Colonic mucosa (tissue), 4 donors: ENCODE results near the gene NHLRC1. TPM values are rescaled to one million over a fixed set of nuclear protein-coding genes. Genes with fewer than 3 reads are reported as not detected.

ENCODE experiments used
- DNase-seq: peaks from one replicate; pipeline ENCODE4 v3.0.0-alpha.2; 2020
- H3K27ac ChIP-seq: fragments of 200-600 bp; one replicate; pipeline ENCODE4 v1.8.0; 2021
- H3K27me3 ChIP-seq: fragments of 200-600 bp; one replicate; pipeline ENCODE4 v1.8.0; 2021
- H3K36me3 ChIP-seq: fragments of 200-600 bp; one replicate; pipeline ENCODE4 v1.8.0; 2021
- H3K4me1 ChIP-seq: fragments of 200-600 bp; one replicate; pipeline ENCODE4 v1.8.0; 2021; ENCODE audit warnings: mild to moderate bottlenecking
- H3K4me3 ChIP-seq: fragments of 200-600 bp; one replicate; pipeline ENCODE4 v1.8.0; 2021
- H3K9ac ChIP-seq, 2 donors: one replicate each; pipeline ENCODE4 v1.7.0; 2013; ENCODE audit warnings: control low read depth in 2 of 2, low read depth in 2 of 2, low read length in 2 of 2
- H3K9me3 ChIP-seq: fragments of 200-600 bp; one replicate; pipeline ENCODE4 v1.8.0; 2021
- intact Hi-C: fragments of 100-400 bp; cut with DNase I; formaldehyde crosslinking; loops from one replicate; pipeline ENCODE4 v1.14.1; 2022
- total RNA-seq, 2 donors: library from RNA; stranded (reverse); fragmentation: NEBNext Ultra II Directional in 1 of 2; extraction: Animal tissue kit (Norgen Biotek cat#: 25700) in 1 of 2; gene quantifications; one replicate each; pipeline ENCODE4 v1.2.1, GENCODE V29; 2021
- TF ChIP-seq, protein P1 (sequence below): fragments of 200-600 bp; IDR thresholded peaks from one replicate; pipeline ENCODE4 v1.8.0; 2022; ENCODE audit warnings: antibody characterized with exemption, mild to moderate bottlenecking
- donor health status: healthy.
- donor health status: DM: no; HTN: no; CAD: no.
- donor health status: DM: no; HTN: no; CAD: no.

Gene NHLRC1
- 1 to 10 TPM; 1.6 to 2.5 TPM for total RNA-seq

DNA sequence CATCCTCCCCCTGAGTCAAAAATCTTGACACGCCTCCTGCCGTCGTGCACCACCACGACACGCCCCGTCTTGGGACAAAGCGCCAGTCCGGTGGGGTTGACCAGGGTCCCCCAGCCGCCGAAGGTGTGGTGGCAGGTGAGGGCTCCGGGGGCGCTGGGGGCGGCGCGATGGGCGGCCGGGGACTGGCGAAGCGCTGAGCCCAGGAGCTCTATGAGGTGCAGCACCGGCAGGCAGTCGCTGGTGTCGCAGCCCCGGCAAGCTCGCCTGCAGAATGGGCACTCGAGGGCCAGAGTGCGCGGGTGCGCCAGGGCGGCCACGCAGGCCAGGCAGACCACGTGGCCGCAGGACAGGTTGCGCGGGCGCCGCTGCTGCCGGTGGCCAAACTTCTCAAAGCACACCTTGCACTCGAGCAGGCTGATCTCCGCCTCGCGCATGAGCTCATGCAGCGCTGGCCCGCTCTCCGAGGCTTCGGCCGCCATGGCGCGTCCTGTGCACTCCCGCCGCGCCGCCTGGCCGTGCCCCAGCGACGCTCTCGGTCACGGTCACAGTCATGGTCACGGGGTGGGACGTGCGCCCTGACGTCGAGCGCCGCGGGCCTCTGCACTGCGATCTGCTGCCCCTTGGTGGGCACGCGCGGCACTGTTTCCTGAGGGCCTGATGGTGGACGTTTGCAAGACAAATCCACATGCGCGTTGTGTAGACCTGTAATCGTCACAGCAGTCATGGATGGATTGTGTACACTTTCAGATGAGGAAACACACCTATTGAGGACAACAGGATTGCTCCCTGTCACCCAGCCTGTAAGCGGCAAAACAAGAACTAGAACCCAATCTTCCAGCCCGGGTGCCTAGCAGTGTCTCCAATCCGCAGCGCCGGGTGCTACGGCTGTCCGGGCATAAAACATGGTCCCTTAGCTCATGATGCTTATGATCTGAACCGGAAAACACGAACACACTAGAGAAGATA, at the start of gene NHLRC1:
NHLRC1 (minus strand) TSS at position 550 of the 966 bp plus-strand sequence; CDS start at position 479, 71 bp downstream.
- intact Hi-C loops = loop anchor here (5.0 kb wide), 1 partner anchor 135 kb away; the partner anchor contains the start of gene KIF13A
- Histone ChIP-seq H3K4me1 (peaks cover 13% of the 10 kb centered on the region), H3K27me3 (no peaks in the 10 kb centered on the region), H3K36me3 (no peaks in the 10 kb centered on the region), H3K27ac (no peak within 1 kb of the TSS), H3K4me3 (peak within 1 kb of the TSS; percentile 50), H3K9me3 (no peaks in the 10 kb centered on the region), H3K9ac (peak within 1 kb of the TSS; percentile 74)
- DNase-seq = peak; percentile 91
- TF ChIP-seq, protein P1, sequence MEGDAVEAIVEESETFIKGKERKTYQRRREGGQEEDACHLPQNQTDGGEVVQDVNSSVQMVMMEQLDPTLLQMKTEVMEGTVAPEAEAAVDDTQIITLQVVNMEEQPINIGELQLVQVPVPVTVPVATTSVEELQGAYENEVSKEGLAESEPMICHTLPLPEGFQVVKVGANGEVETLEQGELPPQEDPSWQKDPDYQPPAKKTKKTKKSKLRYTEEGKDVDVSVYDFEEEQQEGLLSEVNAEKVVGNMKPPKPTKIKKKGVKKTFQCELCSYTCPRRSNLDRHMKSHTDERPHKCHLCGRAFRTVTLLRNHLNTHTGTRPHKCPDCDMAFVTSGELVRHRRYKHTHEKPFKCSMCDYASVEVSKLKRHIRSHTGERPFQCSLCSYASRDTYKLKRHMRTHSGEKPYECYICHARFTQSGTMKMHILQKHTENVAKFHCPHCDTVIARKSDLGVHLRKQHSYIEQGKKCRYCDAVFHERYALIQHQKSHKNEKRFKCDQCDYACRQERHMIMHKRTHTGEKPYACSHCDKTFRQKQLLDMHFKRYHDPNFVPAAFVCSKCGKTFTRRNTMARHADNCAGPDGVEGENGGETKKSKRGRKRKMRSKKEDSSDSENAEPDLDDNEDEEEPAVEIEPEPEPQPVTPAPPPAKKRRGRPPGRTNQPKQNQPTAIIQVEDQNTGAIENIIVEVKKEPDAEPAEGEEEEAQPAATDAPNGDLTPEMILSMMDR = peak; percentile 91

DNA sequence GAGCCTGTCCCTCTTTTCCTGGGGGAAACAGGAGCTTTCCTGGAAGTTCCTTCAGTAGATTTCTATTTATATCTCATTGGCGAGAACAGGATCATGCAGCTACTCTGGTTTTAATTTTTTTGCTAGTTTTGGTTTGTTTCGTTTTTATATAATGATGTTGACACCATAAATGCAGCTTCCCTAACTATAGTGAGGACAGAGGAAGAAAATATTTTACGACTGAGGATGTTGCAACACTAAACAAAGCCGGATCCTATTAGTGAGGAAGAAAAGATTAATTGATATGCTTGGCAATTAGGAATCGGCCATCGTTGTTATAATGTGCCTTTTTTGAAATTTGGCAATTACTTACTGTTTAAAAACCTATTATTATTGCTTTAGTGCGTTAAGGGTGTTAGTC, 49.4 kb upstream of the NHLRC1 start:
- Histone ChIP-seq H3K36me3 (peaks cover 5% of the 10 kb centered on the region), H3K27ac (no peak overlapping the region), H3K27me3 (no peaks in the 10 kb centered on the region), H3K4me3 (no peak overlapping the region), H3K9ac (no peak overlapping the region), H3K4me1 (no peaks in the 10 kb centered on the region), H3K9me3 (no peaks in the 10 kb centered on the region)
- no peak for DNase-seq
- TF ChIP-seq, protein P1 = no peak
- intact Hi-C loops = no loop called here

DNA sequence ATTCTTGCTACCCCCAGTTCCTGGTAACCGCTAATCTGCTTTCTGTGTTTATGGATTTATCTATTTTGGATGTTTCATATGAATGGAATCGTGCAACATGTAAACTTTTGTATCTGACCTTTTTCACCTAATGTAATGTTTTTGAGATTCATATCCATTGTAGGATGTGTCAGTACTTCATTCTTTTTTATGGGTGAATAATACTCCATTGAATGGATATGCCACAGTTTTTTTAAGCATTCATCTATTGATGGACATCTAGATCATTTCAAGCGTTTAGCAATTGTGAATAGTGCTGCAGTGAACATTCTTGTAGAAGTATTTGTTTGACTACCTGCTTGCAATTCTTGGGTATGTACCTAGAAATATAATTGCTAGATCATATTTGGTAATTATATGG, 45.8 kb upstream of the NHLRC1 start:
- Histone ChIP-seq H3K27ac (no peak overlapping the region), H3K9ac (no peak overlapping the region), H3K4me1 (no peaks in the 10 kb centered on the region), H3K36me3 (peaks cover 8% of the 10 kb centered on the region), H3K27me3 (no peaks in the 10 kb centered on the region), H3K9me3 (no peaks in the 10 kb centered on the region), H3K4me3 (no peak overlapping the region)
- no peak for DNase-seq
- TF ChIP-seq, protein P1 = no peak
- intact Hi-C loops = no loop called here

DNA sequence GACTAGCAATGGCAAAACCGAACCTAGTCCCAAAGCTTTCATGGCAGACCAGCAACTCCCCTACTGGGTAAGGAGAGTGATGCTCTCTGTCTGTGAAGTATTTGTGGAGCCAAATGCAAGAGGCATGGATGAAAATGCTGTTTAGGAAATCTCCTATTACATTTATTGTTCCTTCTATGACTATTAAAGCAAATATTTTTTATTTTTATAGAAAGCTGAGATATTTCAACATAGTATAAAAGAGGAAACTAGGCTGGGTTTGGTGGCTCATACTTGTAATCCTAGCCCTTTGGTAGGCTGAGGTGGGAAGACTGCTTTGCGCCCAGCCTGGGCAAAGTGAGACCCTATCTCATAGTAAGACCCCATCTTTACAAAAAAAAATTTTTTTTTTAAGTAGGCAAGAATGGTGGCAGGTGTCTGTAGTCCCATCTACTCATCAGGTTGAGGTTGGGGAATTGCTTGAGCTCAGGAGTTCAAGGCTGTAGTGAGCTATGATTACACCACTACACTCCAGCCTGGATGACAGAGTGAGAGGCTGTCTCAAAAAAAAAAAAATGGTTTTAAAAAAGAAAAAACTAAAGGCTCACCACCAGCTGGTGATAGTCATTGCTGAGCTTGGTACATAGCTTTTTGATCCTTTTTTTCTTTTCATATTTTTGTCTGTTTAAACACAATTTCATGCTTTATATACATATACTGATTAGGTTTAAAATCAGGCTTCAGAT, 44.0 kb upstream of the NHLRC1 start:
- no peak overlapping the region for H3K27ac ChIP-seq
- peaks cover 8% of the 10 kb centered on the region for H3K36me3 ChIP-seq
- intact Hi-C loops = no loop called here
- H3K27me3 ChIP-seq = no peaks in the 10 kb centered on the region
- no peak overlapping the region for H3K4me3 ChIP-seq
- no peaks in the 10 kb centered on the region for H3K9me3 ChIP-seq
- TF ChIP-seq, protein P1 = no peak
- H3K4me1 ChIP-seq = no peaks in the 10 kb centered on the region
- DNase-seq = no peak
- no peak overlapping the region for H3K9ac ChIP-seq

DNA sequence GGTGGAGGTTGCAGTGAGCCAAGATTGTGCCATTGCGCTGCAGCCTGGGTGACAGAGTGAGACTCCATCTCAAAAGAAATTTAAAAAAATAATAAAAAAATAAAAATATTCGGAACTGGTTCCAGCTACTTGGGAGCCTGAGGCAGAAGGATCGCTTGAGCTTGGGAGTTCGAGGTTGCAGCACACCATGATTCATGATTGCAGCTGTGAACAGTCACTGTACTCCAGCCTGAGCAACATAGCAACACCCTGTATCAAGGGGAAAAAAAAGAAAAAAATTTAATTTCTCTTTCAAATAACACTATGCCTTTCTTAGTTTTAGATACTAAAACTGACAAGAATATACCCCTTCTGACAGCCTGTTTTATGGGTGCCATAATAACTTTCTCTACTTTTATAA, 43.3 kb upstream of the NHLRC1 start:
- no peak for DNase-seq
- Histone ChIP-seq H3K4me1 (no peaks in the 10 kb centered on the region), H3K36me3 (peaks cover 8% of the 10 kb centered on the region), H3K9ac (no peak overlapping the region), H3K27me3 (no peaks in the 10 kb centered on the region), H3K9me3 (no peaks in the 10 kb centered on the region), H3K4me3 (no peak overlapping the region), H3K27ac (no peak overlapping the region)
- intact Hi-C loops = no loop called here
- TF ChIP-seq, protein P1 = no peak
